Keratinocyte (primary cell): Measurements from ENCODE around the gene ARHGAP12.

Experiments
- CTCF ChIP-seq, 3 experiments: IDR thresholded peaks in 1 of 3; conservative IDR thresholded peaks in 1 of 3; optimal IDR thresholded peaks in 1 of 3; 2 replicates in 2 of 3; 3 replicates in 1 of 3; pipeline versions ENCODE3 to v1.5.1; 2011; ENCODE audit warnings: low read length in 3 of 3, mild to moderate bottlenecking in 3 of 3, moderate library complexity in 2 of 3, control low read depth in 1 of 3, inconsistent platforms in 1 of 3; ENCODE audit not compliant: insufficient read depth in 2 of 3; ENCODE audit errors: extremely low read depth in 1 of 3
- EZH2 ChIP-seq: IDR thresholded peaks from one replicate; pipeline ENCODE4 v1.6.1; 2012; ENCODE audit warnings: inconsistent platforms, mild to moderate bottlenecking, low read length, moderate library complexity

- TF ChIP-seq CTCF (optimal IDR thresholded peaks at IDR 0.05 in 1 of 3, IDR thresholded peaks at IDR 0.05 in 1 of 3, conservative IDR thresholded peaks at IDR 0.05 in 1 of 3; ENCODE audit: extremely low read depth in 1 of 3, insufficient read depth in 2 of 3, low read length in 3 of 3) = no peak
- TF ChIP-seq EZH2 = no peak
Measured at GRCh38 chr10:31908157-31908556, 20.5 kb downstream of the ARHGAP12 start.
